Measurements from ENCODE around the gene FNDC3B. TPM values are rescaled to one million over a fixed set of nuclear protein-coding genes. Genes with fewer than 3 reads are reported as not detected.

Gene FNDC3B
- total and polyA plus RNA-seq, 4 donors: 23.3 to 74.2 (median 32.9) TPM

- Histone ChIP-seq H3K36me3 (ENCODE audit: control insufficient read depth in 4 of 4, insufficient read depth in 3 of 4, low read depth in 1 of 4, low read length in 3 of 4) (peaks cover 3 to 9% (median 7%) of the 10 kb centered on the region in 4 donors), H3K9ac (ENCODE audit: low read depth in 1 of 2, low read length in 2 of 2) (no peak overlapping the region), H3K27ac (ENCODE audit: low read depth in 1 of 2, low read length in 2 of 2) (no peak overlapping the region), H3K27me3 (ENCODE audit: control insufficient read depth in 4 of 4, insufficient read depth in 4 of 4, low read length in 3 of 4) (no peaks in the 10 kb centered on the region), H3K4me1 (ENCODE audit: control insufficient read depth in 4 of 4, insufficient read depth in 4 of 4, low read length in 3 of 4) (no peaks in the 10 kb centered on the region), H3K4me3 (ENCODE audit: low read depth in 1 of 3, low read length in 3 of 3) (no peak overlapping the region), H3K9me3 (ENCODE audit: control insufficient read depth in 4 of 4, low read length in 3 of 4) (no peaks in the 10 kb centered on the region)
- no peak for TF ChIP-seq HNF4A (conservative IDR thresholded peaks at IDR 0.05)
- TF ChIP-seq, protein P1, sequence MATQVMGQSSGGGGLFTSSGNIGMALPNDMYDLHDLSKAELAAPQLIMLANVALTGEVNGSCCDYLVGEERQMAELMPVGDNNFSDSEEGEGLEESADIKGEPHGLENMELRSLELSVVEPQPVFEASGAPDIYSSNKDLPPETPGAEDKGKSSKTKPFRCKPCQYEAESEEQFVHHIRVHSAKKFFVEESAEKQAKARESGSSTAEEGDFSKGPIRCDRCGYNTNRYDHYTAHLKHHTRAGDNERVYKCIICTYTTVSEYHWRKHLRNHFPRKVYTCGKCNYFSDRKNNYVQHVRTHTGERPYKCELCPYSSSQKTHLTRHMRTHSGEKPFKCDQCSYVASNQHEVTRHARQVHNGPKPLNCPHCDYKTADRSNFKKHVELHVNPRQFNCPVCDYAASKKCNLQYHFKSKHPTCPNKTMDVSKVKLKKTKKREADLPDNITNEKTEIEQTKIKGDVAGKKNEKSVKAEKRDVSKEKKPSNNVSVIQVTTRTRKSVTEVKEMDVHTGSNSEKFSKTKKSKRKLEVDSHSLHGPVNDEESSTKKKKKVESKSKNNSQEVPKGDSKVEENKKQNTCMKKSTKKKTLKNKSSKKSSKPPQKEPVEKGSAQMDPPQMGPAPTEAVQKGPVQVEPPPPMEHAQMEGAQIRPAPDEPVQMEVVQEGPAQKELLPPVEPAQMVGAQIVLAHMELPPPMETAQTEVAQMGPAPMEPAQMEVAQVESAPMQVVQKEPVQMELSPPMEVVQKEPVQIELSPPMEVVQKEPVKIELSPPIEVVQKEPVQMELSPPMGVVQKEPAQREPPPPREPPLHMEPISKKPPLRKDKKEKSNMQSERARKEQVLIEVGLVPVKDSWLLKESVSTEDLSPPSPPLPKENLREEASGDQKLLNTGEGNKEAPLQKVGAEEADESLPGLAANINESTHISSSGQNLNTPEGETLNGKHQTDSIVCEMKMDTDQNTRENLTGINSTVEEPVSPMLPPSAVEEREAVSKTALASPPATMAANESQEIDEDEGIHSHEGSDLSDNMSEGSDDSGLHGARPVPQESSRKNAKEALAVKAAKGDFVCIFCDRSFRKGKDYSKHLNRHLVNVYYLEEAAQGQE (IDR thresholded peaks at IDR 0.05): no peak
- no peak for TF ChIP-seq NR2F2 (IDR thresholded peaks at IDR 0.05)
- TF ChIP-seq RAD21 (IDR thresholded peaks at IDR 0.05): no peak
- TF ChIP-seq JUND (IDR thresholded peaks at IDR 0.05): no peak
- no peak for TF ChIP-seq HNF4G (IDR thresholded peaks at IDR 0.05)
- no peak for TF ChIP-seq EGR1 (IDR thresholded peaks at IDR 0.05; ENCODE audit: low read depth in 2 of 2)
- no peak for TF ChIP-seq GABPA (IDR thresholded peaks at IDR 0.05 in 1 of 2, conservative IDR thresholded peaks at IDR 0.05 in 1 of 2)
- TF ChIP-seq RXRA (IDR thresholded peaks at IDR 0.05): no peak
- TF ChIP-seq MAX (IDR thresholded peaks at IDR 0.05): no peak
- no peak for TF ChIP-seq FOXA2 (IDR thresholded peaks at IDR 0.05)
- no peak for TF ChIP-seq YY1 (IDR thresholded peaks at IDR 0.05)
- TF ChIP-seq CTCF (IDR thresholded peaks at IDR 0.05; ENCODE audit: low read depth, low read length, missing input control): no peak
- no peak for TF ChIP-seq TAF1 (conservative IDR thresholded peaks at IDR 0.05)
- no peak for TF ChIP-seq ATF3 (IDR thresholded peaks at IDR 0.05)
- TF ChIP-seq SP1 (IDR thresholded peaks at IDR 0.05): no peak
- no peak for TF ChIP-seq FOXA1 (IDR thresholded peaks at IDR 0.05)
- no peak for TF ChIP-seq ZBTB33 (IDR thresholded peaks at IDR 0.05)
- DNase-seq (ENCODE audit: low spot score): no peak
- WGBS: 87% methylated on average over 10 of the region's 10 CpGs
Observed at GRCh38 chr3:172388412-172389078, 349.2 kb downstream of the FNDC3B start.

Measured in liver (tissue), 9 donors.